ENCODE results near the gene FAM107B. TPM values are rescaled to one million over a fixed set of nuclear protein-coding genes. Genes with fewer than 3 reads are reported as not detected.

The FAM107B gene
- total and polyA plus RNA-seq, 4 donors: 24.9 to 58.1 (median 30.9) TPM

DNA sequence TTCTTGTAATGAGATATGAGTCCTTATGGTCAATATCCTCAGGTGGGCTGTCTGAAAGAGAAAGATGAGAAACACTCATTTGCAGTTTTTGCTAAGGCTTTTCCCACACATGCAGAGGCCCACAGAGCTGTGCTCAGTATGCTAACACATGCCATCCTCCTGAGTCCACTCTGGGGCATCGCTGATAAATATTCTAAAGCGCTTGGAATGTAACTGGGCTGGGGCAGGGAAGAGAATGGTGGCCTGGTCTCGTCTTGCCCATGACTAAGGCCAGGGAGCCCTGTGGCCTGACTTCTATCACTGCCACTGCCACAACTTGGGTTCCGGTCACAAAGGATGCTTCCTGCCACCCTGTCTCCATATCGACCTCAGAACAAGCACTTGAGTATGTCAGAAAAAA is 244.2 kb downstream of the FAM107B start:
- 71% methylated on average over 5 of the region's 5 CpGs for WGBS
- Histone ChIP-seq H3K27ac (ENCODE audit: low read depth in 1 of 2, low read length in 2 of 2) (no peak overlapping the region), H3K9ac (ENCODE audit: low read depth in 1 of 2, low read length in 2 of 2) (no peak overlapping the region), H3K4me1 (ENCODE audit: control insufficient read depth in 4 of 4, insufficient read depth in 4 of 4, low read length in 3 of 4) (peaks cover 0 to 28% (median 21%) of the 10 kb centered on the region in 4 donors), H3K27me3 (ENCODE audit: control insufficient read depth in 4 of 4, insufficient read depth in 4 of 4, low read length in 3 of 4) (no peaks in the 10 kb centered on the region), H3K4me3 (ENCODE audit: low read depth in 1 of 3, low read length in 3 of 3) (no peak overlapping the region), H3K9me3 (ENCODE audit: control insufficient read depth in 4 of 4, low read length in 3 of 4) (no peaks in the 10 kb centered on the region), H3K36me3 (ENCODE audit: control insufficient read depth in 4 of 4, insufficient read depth in 3 of 4, low read depth in 1 of 4, low read length in 3 of 4) (peaks cover 0 to 26% (median 24%) of the 10 kb centered on the region in 4 donors)
- DNase-seq (ENCODE audit: low spot score): no peak
- TF ChIP-seq, protein P1, sequence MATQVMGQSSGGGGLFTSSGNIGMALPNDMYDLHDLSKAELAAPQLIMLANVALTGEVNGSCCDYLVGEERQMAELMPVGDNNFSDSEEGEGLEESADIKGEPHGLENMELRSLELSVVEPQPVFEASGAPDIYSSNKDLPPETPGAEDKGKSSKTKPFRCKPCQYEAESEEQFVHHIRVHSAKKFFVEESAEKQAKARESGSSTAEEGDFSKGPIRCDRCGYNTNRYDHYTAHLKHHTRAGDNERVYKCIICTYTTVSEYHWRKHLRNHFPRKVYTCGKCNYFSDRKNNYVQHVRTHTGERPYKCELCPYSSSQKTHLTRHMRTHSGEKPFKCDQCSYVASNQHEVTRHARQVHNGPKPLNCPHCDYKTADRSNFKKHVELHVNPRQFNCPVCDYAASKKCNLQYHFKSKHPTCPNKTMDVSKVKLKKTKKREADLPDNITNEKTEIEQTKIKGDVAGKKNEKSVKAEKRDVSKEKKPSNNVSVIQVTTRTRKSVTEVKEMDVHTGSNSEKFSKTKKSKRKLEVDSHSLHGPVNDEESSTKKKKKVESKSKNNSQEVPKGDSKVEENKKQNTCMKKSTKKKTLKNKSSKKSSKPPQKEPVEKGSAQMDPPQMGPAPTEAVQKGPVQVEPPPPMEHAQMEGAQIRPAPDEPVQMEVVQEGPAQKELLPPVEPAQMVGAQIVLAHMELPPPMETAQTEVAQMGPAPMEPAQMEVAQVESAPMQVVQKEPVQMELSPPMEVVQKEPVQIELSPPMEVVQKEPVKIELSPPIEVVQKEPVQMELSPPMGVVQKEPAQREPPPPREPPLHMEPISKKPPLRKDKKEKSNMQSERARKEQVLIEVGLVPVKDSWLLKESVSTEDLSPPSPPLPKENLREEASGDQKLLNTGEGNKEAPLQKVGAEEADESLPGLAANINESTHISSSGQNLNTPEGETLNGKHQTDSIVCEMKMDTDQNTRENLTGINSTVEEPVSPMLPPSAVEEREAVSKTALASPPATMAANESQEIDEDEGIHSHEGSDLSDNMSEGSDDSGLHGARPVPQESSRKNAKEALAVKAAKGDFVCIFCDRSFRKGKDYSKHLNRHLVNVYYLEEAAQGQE (IDR thresholded peaks at IDR 0.05): no peak
- TF ChIP-seq HNF4A (conservative IDR thresholded peaks at IDR 0.05) (no peak), FOXA2 (IDR thresholded peaks at IDR 0.05) (no peak), FOXA1 (IDR thresholded peaks at IDR 0.05) (no peak), JUND (IDR thresholded peaks at IDR 0.05) (no peak), NR2F2 (IDR thresholded peaks at IDR 0.05) (no peak), EGR1 (IDR thresholded peaks at IDR 0.05; ENCODE audit: low read depth in 2 of 2) (no peak), TAF1 (conservative IDR thresholded peaks at IDR 0.05) (no peak), YY1 (IDR thresholded peaks at IDR 0.05) (no peak)

DNA sequence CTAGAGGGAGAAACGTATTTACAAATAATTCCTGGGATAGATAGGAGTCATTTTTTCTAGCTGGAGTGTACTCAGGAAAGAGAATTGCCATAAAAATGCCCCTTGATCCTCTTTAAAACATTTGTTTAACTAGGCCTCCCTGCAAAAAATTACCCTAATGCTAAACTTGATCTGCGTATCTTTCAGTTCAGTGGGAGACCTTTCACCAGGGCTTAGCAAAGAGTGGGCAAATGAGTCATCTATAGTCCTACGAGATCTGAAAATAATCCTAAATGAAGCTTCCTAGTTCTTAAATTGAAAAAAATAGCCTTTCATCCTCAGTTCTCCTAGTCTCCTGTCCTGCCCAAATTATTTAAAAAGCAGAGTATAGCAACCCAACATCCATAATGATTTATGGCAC is 245.3 kb downstream of the FAM107B start:
- Histone ChIP-seq H3K9ac (ENCODE audit: low read depth in 1 of 2, low read length in 2 of 2) (no peak overlapping the region), H3K4me3 (ENCODE audit: low read depth in 1 of 3, low read length in 3 of 3) (no peak overlapping the region), H3K9me3 (ENCODE audit: control insufficient read depth in 4 of 4, low read length in 3 of 4) (no peaks in the 10 kb centered on the region), H3K36me3 (ENCODE audit: control insufficient read depth in 4 of 4, insufficient read depth in 3 of 4, low read depth in 1 of 4, low read length in 3 of 4) (peaks cover 0 to 26% (median 24%) of the 10 kb centered on the region in 4 donors), H3K27ac (ENCODE audit: low read depth in 1 of 2, low read length in 2 of 2) (no peak overlapping the region), H3K4me1 (ENCODE audit: control insufficient read depth in 4 of 4, insufficient read depth in 4 of 4, low read length in 3 of 4) (peaks cover 2 to 25% (median 17%) of the 10 kb centered on the region in 4 donors), H3K27me3 (ENCODE audit: control insufficient read depth in 4 of 4, insufficient read depth in 4 of 4, low read length in 3 of 4) (no peaks in the 10 kb centered on the region)
- WGBS: 60% methylated on average over 3 of the region's 3 CpGs
- TF ChIP-seq, protein P2, sequence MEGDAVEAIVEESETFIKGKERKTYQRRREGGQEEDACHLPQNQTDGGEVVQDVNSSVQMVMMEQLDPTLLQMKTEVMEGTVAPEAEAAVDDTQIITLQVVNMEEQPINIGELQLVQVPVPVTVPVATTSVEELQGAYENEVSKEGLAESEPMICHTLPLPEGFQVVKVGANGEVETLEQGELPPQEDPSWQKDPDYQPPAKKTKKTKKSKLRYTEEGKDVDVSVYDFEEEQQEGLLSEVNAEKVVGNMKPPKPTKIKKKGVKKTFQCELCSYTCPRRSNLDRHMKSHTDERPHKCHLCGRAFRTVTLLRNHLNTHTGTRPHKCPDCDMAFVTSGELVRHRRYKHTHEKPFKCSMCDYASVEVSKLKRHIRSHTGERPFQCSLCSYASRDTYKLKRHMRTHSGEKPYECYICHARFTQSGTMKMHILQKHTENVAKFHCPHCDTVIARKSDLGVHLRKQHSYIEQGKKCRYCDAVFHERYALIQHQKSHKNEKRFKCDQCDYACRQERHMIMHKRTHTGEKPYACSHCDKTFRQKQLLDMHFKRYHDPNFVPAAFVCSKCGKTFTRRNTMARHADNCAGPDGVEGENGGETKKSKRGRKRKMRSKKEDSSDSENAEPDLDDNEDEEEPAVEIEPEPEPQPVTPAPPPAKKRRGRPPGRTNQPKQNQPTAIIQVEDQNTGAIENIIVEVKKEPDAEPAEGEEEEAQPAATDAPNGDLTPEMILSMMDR (IDR thresholded peaks at IDR 0.05; ENCODE audit: low read depth, low read length, missing input control): no peak
- TF ChIP-seq, protein P3, sequence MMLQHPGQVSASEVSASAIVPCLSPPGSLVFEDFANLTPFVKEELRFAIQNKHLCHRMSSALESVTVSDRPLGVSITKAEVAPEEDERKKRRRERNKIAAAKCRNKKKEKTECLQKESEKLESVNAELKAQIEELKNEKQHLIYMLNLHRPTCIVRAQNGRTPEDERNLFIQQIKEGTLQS (IDR thresholded peaks at IDR 0.05): no peak
- TF ChIP-seq RXRA (IDR thresholded peaks at IDR 0.05): no peak
- DNase-seq (ENCODE audit: low spot score): no peak

DNA sequence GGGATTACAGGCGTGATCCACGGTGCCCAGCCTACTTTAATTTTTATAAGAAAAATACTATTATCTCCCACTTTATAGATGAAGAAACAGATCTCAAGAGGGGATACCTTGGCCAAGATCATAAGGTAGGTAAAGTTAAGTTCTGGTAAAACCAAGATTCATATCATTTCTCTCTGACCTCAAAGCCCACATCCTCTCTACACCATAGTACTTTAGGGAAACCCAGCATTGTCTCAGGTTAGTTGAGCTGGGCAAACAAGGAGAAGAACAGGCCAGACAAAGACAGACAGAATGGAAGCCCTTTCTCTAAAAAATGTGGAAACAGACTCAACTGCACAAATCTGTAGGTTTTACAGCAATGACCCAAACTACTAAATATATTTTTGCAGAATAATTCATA is 246.2 kb downstream of the FAM107B start:
- H3K36me3 ChIP-seq (ENCODE audit: control insufficient read depth in 4 of 4, insufficient read depth in 3 of 4, low read depth in 1 of 4, low read length in 3 of 4): peaks cover 0 to 25% (median 24%) of the 10 kb centered on the region in 4 donors
- no peak for DNase-seq (ENCODE audit: low spot score)
- no peak overlapping the region for H3K4me3 ChIP-seq (ENCODE audit: low read depth in 1 of 3, low read length in 3 of 3)
- H3K27me3 ChIP-seq (ENCODE audit: control insufficient read depth in 4 of 4, insufficient read depth in 4 of 4, low read length in 3 of 4): no peaks in the 10 kb centered on the region
- no peak for TF ChIP-seq JUND (IDR thresholded peaks at IDR 0.05)
- TF ChIP-seq EGR1 (IDR thresholded peaks at IDR 0.05; ENCODE audit: low read depth in 2 of 2): no peak
- no peak for TF ChIP-seq HNF4G (IDR thresholded peaks at IDR 0.05)
- TF ChIP-seq RAD21 (IDR thresholded peaks at IDR 0.05): no peak
- no peak for TF ChIP-seq FOXA1 (IDR thresholded peaks at IDR 0.05)
- TF ChIP-seq, protein P2 (IDR thresholded peaks at IDR 0.05; ENCODE audit: low read depth, low read length, missing input control): no peak
- no peak for TF ChIP-seq FOXA2 (IDR thresholded peaks at IDR 0.05)
- no peak for TF ChIP-seq SP1 (IDR thresholded peaks at IDR 0.05)
- no peak for TF ChIP-seq NR2F2 (IDR thresholded peaks at IDR 0.05)
- TF ChIP-seq GABPA (IDR thresholded peaks at IDR 0.05 in 1 of 2, conservative IDR thresholded peaks at IDR 0.05 in 1 of 2): no peak
- TF ChIP-seq, protein P4, sequence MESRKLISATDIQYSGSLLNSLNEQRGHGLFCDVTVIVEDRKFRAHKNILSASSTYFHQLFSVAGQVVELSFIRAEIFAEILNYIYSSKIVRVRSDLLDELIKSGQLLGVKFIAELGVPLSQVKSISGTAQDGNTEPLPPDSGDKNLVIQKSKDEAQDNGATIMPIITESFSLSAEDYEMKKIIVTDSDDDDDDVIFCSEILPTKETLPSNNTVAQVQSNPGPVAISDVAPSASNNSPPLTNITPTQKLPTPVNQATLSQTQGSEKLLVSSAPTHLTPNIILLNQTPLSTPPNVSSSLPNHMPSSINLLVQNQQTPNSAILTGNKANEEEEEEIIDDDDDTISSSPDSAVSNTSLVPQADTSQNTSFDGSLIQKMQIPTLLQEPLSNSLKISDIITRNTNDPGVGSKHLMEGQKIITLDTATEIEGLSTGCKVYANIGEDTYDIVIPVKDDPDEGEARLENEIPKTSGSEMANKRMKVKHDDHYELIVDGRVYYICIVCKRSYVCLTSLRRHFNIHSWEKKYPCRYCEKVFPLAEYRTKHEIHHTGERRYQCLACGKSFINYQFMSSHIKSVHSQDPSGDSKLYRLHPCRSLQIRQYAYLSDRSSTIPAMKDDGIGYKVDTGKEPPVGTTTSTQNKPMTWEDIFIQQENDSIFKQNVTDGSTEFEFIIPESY (IDR thresholded peaks at IDR 0.05): no peak
- WGBS: 98% methylated on average over 2 of the region's 2 CpGs
- peaks cover 2 to 22% (median 15%) of the 10 kb centered on the region in 4 donors for H3K4me1 ChIP-seq (ENCODE audit: control insufficient read depth in 4 of 4, insufficient read depth in 4 of 4, low read length in 3 of 4)
- no peak overlapping the region for H3K9ac ChIP-seq (ENCODE audit: low read depth in 1 of 2, low read length in 2 of 2)
- no peak overlapping the region for H3K27ac ChIP-seq (ENCODE audit: low read depth in 1 of 2, low read length in 2 of 2)
- H3K9me3 ChIP-seq (ENCODE audit: control insufficient read depth in 4 of 4, low read length in 3 of 4): no peaks in the 10 kb centered on the region
